A549 (cell line): ENCODE data around the gene TTN. TPM values are rescaled to one million over a fixed set of nuclear protein-coding genes. Genes with fewer than 3 reads are reported as not detected.

Experiments
- ATAC-seq, 2 experiments: fragments of 200-7000 bp in 1 of 2; fragments of >200 bp in 1 of 2; cut with Nextera tagmentation in 1 of 2; cut with Tn5 transposase in 1 of 2; 3 replicates each; pipeline versions ENCODE4 v1.8.0 to v1.9.1; 2018 to 2020; ENCODE audit warnings: mild to moderate bottlenecking in 1 of 2, moderate library complexity in 1 of 2
- CTCF ChIA-PET: fragments of 300-600 bp; sonication (Branson Sonifier 250); formaldehyde crosslinking; extraction: SDS; loops from one replicate; lab custom pipeline; 2021; ENCODE audit warnings: antibody characterized with exemption, inconsistent platforms; lab: Yijun Ruan, JAX
- POLR2A ChIA-PET: fragments of 350-600 bp; formaldehyde crosslinking; extraction: SDS; loops from one replicate; lab custom pipeline; 2021; ENCODE audit warnings: antibody characterized with exemption, inconsistent platforms; lab: Yijun Ruan, JAX
- DNase-seq, 2 experiments: peaks; one replicate each; pipeline versions ENCODE4 v3.0.0 to v3.0.0-alpha.2; 2011 to 2016; ENCODE audit warnings: low read depth in 1 of 2, low spot score in 1 of 2
- FAIRE-seq: peaks from 2 replicates; lab custom pipeline; 2011; peaks lifted over from hg19 to GRCh38; lab: Jason Lieb, UNC
- H3K27ac ChIP-seq, 2 experiments: fragments of >200 bp; sonication (Bioruptor Twin); formaldehyde crosslinking; 3 replicates each; pipeline ENCODE4 v1.5.1; 2016 to 2017
- H3K4me1 ChIP-seq: fragments of >200 bp; sonication (Bioruptor Twin); formaldehyde crosslinking; 3 replicates; pipeline ENCODE4 v1.6.1; 2016
- H3K4me2 ChIP-seq: fragments of >200 bp; sonication (Bioruptor Twin); formaldehyde crosslinking; 3 replicates; pipeline ENCODE4 v1.6.1; 2016
- H3K4me3 ChIP-seq: fragments of >200 bp; sonication (Bioruptor Twin); formaldehyde crosslinking; 3 replicates; pipeline ENCODE4 v1.5.1; 2016
- H3K9me3 ChIP-seq: fragments of >200 bp; sonication (Bioruptor Twin); formaldehyde crosslinking; 3 replicates; pipeline ENCODE4 v1.6.1; 2016
- CBX2 ChIP-seq: fragments of 200-600 bp; sonication (generic); IDR thresholded peaks from 2 replicates; pipeline ENCODE4 v1.6.1; 2016; ENCODE audit warnings: low read depth, mild to moderate bottlenecking, borderline replicate concordance
- CHD4 ChIP-seq: fragments of 200-600 bp; sonication (generic); IDR thresholded peaks from 2 replicates; pipeline ENCODE4 v1.6.1; 2016; ENCODE audit warnings: antibody characterized with exemption, mild to moderate bottlenecking, borderline replicate concordance
- EHMT2 ChIP-seq: fragments of 200-600 bp; sonication (generic); IDR thresholded peaks from 2 replicates; pipeline ENCODE4 v1.6.1; 2016; ENCODE audit warnings: antibody characterized with exemption, low read depth, mild to moderate bottlenecking, moderate library complexity
- FOSB ChIP-seq: fragments of 250-450 bp; sonication (Bioruptor Pico); IDR thresholded peaks from 2 replicates; pipeline ENCODE4 v1.5.0; 2020; ENCODE audit warnings: mild to moderate bottlenecking, moderate library complexity
- HDAC2 ChIP-seq: fragments of 200-600 bp; sonication (generic); IDR thresholded peaks from 2 replicates; pipeline ENCODE4 v1.6.1; 2016
- HOXB13 ChIP-seq: fragments of 250-450 bp; sonication (Bioruptor Pico); IDR thresholded peaks from 2 replicates; pipeline ENCODE4 v1.5.0; 2020; ENCODE audit warnings: low read depth, mild to moderate bottlenecking, moderate library complexity
- HOXB5 ChIP-seq: fragments of 250-450 bp; sonication (Bioruptor Pico); IDR thresholded peaks from 2 replicates; pipeline ENCODE4 v1.5.0; 2020; ENCODE audit warnings: mild to moderate bottlenecking, moderate library complexity
- NR3C1 ChIP-seq: fragments of >200 bp; sonication (Bioruptor Twin); formaldehyde crosslinking; IDR thresholded peaks from 3 replicates; pipeline ENCODE4 v1.6.1; 2017
- POLR2A ChIP-seq: IDR thresholded peaks from 2 replicates; pipeline ENCODE4 v1.6.1; 2012; ENCODE audit warnings: mild to moderate bottlenecking, low read length
- RCOR1 ChIP-seq: fragments of 150-350 bp; IDR thresholded peaks from 2 replicates; pipeline ENCODE4 v1.6.1; 2014; ENCODE audit warnings: antibody characterized with exemption, low read length, low read depth
- RNF2 ChIP-seq: fragments of 200-600 bp; sonication (generic); IDR thresholded peaks from 2 replicates; pipeline ENCODE4 v1.6.1; 2016; ENCODE audit warnings: low read depth, mild to moderate bottlenecking, antibody characterized with exemption, moderate library complexity, borderline replicate concordance
- TFCP2L1 ChIP-seq: fragments of 250-450 bp; sonication (Bioruptor Pico); IDR thresholded peaks from 2 replicates; pipeline ENCODE4 v1.5.0; 2021; ENCODE audit warnings: mild to moderate bottlenecking
- ZNF302 ChIP-seq: fragments of 250-450 bp; sonication (Bioruptor Pico); IDR thresholded peaks from 2 replicates; pipeline ENCODE4 v1.9.0; 2021; ENCODE audit warnings: inconsistent platforms, mild to moderate bottlenecking, moderate library complexity
- ZSCAN20 ChIP-seq: fragments of 250-450 bp; sonication (Bioruptor Pico); IDR thresholded peaks from 2 replicates; pipeline ENCODE4 v1.8.0; 2022; ENCODE audit warnings: mild to moderate bottlenecking, moderate library complexity
- WGBS: methylation state at CpG from one replicate; pipeline ENCODE4 v1.1.6; 2017; ENCODE audit errors: missing lambda C conversion rate; 5-methylcytosine and 5-hydroxymethylcytosine counted together
- polyA plus RNA-seq, 4 experiments: library from polyadenylated mRNA; depleted of rRNA in 3 of 4; stranded (reverse); fragments of >200 nt; fragmentation: RNase III in 1 of 4; extraction: RNeasy Plus Mini Kit Qiagen cat#74134 plus additional on column Dnase treatment in 1 of 4; gene quantifications; 2 replicates in 3 of 4; 3 replicates in 1 of 4; pipeline ENCODE4 v1.2.3, GENCODE V29; 2011 to 2017
- TF ChIP-seq, protein P1 (sequence below): IDR thresholded peaks from 2 replicates; pipeline ENCODE4 v1.6.1; 2012; ENCODE audit warnings: low read depth, borderline replicate concordance
- TF ChIP-seq, protein P2 (sequence below): IDR thresholded peaks from 2 replicates; pipeline ENCODE4 v1.6.1; 2012
- TF ChIP-seq, protein P3 (sequence below): IDR thresholded peaks from 2 replicates; pipeline ENCODE4 v1.6.1; 2012
- TF ChIP-seq, protein P4 (sequence below): fragments of >200 bp; sonication (Bioruptor Twin); formaldehyde crosslinking; IDR thresholded peaks from 2 replicates; pipeline ENCODE4 v1.6.1; 2016
- TF ChIP-seq, protein P5 (sequence below): fragments of >200 bp; sonication (Bioruptor Twin); formaldehyde crosslinking; IDR thresholded peaks from 3 replicates; pipeline ENCODE4 v1.5.1; 2016
- TF ChIP-seq, protein P6 (sequence below): fragments of 200-600 bp; sonication (generic); IDR thresholded peaks from 2 replicates; pipeline ENCODE4 v1.6.1; 2016; ENCODE audit warnings: antibody characterized with exemption, mild to moderate bottlenecking, moderate library complexity

TTN gene
- polyA plus RNA-seq, 2 of the 4 experiments (the other 2 are of a cell fraction): under 0.01 TPM; not detected in 1

DNA sequence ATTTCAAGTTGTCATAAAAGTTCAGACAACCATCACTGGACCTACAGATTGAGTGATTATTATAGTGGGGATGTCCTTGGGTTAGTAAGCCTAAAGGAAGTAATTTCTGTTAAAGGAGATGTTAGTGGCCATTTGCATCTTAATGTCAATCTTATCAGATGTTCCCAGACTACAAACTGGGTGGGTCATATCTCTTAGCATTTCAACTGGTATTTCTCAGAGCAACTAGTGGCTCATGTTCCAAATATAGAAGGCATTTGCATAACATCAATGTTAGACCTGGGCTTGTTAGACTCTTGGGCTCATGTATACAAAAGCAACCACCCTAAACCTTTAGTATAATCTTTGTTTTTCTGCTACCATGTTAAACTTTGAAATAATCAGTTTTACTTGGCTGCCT lies 309.1 kb downstream of the TTN start:
- FAIRE-seq (no peak), ATAC-seq (no peak), DNase-seq (no peak)
- Histone ChIP-seq H3K27ac (no peak overlapping the region), H3K4me2 (no peak overlapping the region), H3K4me3 (no peak overlapping the region), H3K9me3 (no peaks in the 10 kb centered on the region), H3K4me1 (no peaks in the 10 kb centered on the region)
- TF ChIP-seq CHD4: no peak
- no peak for TF ChIP-seq RCOR1
- no peak for TF ChIP-seq NR3C1
- no peak for TF ChIP-seq TFCP2L1 (CRISPR knock-in tag)
- TF ChIP-seq POLR2A: no peak
- no peak for TF ChIP-seq HOXB5 (CRISPR knock-in tag)
- TF ChIP-seq, protein P1, sequence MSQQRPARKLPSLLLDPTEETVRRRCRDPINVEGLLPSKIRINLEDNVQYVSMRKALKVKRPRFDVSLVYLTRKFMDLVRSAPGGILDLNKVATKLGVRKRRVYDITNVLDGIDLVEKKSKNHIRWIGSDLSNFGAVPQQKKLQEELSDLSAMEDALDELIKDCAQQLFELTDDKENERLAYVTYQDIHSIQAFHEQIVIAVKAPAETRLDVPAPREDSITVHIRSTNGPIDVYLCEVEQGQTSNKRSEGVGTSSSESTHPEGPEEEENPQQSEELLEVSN: no peak
- TF ChIP-seq HDAC2: no peak
- TF ChIP-seq, protein P2, sequence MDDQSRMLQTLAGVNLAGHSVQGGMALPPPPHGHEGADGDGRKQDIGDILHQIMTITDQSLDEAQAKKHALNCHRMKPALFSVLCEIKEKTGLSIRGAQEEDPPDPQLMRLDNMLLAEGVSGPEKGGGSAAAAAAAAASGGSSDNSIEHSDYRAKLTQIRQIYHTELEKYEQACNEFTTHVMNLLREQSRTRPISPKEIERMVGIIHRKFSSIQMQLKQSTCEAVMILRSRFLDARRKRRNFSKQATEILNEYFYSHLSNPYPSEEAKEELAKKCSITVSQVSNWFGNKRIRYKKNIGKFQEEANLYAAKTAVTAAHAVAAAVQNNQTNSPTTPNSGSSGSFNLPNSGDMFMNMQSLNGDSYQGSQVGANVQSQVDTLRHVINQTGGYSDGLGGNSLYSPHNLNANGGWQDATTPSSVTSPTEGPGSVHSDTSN: no peak
- TF ChIP-seq HOXB13: no peak
- TF ChIP-seq RNF2: no peak
- TF ChIP-seq, protein P3, sequence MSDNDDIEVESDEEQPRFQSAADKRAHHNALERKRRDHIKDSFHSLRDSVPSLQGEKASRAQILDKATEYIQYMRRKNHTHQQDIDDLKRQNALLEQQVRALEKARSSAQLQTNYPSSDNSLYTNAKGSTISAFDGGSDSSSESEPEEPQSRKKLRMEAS: no peak
- TF ChIP-seq, protein P4, sequence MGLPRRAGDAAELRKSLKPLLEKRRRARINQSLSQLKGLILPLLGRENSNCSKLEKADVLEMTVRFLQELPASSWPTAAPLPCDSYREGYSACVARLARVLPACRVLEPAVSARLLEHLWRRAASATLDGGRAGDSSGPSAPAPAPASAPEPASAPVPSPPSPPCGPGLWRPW: no peak
- TF ChIP-seq EHMT2: no peak
- TF ChIP-seq CBX2: no peak
- ChIA-PET POLR2A (no interaction called here), CTCF (no interaction called here)

DNA sequence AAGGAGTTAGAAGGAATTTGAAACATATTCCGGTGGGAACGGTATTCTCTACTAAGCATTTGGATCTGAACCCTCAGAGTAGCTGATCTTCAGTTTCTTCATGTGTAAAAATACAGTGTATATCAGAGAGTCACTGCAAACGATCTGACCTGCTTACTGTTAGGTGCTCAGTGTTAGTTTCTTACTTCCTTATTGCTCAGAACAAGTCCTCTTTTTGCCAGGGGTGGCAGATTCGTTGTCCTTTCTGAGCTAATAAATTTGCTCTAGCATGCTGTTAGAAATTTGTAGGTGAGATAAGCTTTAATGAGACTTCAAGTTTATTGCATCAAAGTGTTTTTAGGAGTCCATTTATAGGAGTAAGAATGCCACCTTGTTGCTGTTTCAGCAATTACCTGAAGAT lies 311.2 kb downstream of the TTN start:
- POLR2A ChIA-PET: no interaction called here

DNA sequence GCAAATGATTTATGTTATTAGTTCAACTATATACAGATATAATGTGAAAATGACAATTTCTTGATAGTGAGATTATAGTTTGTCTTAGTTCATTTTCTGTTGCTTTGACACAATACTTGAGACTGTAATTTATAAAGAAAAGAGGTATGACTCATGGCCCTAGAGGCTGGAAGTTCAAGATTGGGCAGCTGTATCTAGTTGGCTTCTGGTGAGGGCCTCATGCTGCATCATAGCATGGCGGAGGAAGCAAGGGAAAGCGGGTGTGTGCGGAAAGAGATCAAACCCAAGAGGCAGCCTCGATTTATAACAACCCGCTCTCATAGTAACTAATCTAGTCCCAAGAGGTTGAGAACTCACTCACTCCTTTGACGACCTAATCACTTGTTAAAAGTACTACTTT lies 315.6 kb downstream of the TTN start:
- CTCF ChIA-PET: no interaction called here

More for the DNA sequence above, 311.2 kb downstream of the TTN start:
- TF ChIP-seq CBX2 (no peak), FOSB (CRISPR knock-in tag) (no peak)
- TF ChIP-seq, protein P5, sequence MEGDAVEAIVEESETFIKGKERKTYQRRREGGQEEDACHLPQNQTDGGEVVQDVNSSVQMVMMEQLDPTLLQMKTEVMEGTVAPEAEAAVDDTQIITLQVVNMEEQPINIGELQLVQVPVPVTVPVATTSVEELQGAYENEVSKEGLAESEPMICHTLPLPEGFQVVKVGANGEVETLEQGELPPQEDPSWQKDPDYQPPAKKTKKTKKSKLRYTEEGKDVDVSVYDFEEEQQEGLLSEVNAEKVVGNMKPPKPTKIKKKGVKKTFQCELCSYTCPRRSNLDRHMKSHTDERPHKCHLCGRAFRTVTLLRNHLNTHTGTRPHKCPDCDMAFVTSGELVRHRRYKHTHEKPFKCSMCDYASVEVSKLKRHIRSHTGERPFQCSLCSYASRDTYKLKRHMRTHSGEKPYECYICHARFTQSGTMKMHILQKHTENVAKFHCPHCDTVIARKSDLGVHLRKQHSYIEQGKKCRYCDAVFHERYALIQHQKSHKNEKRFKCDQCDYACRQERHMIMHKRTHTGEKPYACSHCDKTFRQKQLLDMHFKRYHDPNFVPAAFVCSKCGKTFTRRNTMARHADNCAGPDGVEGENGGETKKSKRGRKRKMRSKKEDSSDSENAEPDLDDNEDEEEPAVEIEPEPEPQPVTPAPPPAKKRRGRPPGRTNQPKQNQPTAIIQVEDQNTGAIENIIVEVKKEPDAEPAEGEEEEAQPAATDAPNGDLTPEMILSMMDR: no peak
- WGBS: 79% methylated on average over 4 of the region's 4 CpGs
- no peak overlapping the region for H3K4me2 ChIP-seq
- CTCF ChIA-PET: no interaction called here
- no peaks in the 10 kb centered on the region for H3K9me3 ChIP-seq
- no peak for ATAC-seq
- DNase-seq: no peak
- H3K4me1 ChIP-seq: no peaks in the 10 kb centered on the region
- no peak overlapping the region for H3K27ac ChIP-seq
- no peak for FAIRE-seq
- H3K4me3 ChIP-seq: no peak overlapping the region

More for the DNA sequence above, 315.6 kb downstream of the TTN start:
- POLR2A ChIA-PET: interaction anchor here (1.3 kb wide), 1 partner anchor 41 kb away, joined by 4 read pairs; the partner anchor contains the start of genes PJVK and PRKRA
- DNase-seq: no peak
- H3K4me2 ChIP-seq: no peak overlapping the region
- FAIRE-seq: no peak
- no peaks in the 10 kb centered on the region for H3K9me3 ChIP-seq
- H3K27ac ChIP-seq: no peak overlapping the region
- WGBS: 91% methylated on average over 6 of the region's 6 CpGs
- ATAC-seq: no peak
- H3K4me1 ChIP-seq: no peaks in the 10 kb centered on the region
- TF ChIP-seq POLR2A (no peak), ZNF302 (CRISPR knock-in tag) (no peak), HOXB13 (no peak), ZSCAN20 (CRISPR knock-in tag) (no peak)
- TF ChIP-seq, protein P6, sequence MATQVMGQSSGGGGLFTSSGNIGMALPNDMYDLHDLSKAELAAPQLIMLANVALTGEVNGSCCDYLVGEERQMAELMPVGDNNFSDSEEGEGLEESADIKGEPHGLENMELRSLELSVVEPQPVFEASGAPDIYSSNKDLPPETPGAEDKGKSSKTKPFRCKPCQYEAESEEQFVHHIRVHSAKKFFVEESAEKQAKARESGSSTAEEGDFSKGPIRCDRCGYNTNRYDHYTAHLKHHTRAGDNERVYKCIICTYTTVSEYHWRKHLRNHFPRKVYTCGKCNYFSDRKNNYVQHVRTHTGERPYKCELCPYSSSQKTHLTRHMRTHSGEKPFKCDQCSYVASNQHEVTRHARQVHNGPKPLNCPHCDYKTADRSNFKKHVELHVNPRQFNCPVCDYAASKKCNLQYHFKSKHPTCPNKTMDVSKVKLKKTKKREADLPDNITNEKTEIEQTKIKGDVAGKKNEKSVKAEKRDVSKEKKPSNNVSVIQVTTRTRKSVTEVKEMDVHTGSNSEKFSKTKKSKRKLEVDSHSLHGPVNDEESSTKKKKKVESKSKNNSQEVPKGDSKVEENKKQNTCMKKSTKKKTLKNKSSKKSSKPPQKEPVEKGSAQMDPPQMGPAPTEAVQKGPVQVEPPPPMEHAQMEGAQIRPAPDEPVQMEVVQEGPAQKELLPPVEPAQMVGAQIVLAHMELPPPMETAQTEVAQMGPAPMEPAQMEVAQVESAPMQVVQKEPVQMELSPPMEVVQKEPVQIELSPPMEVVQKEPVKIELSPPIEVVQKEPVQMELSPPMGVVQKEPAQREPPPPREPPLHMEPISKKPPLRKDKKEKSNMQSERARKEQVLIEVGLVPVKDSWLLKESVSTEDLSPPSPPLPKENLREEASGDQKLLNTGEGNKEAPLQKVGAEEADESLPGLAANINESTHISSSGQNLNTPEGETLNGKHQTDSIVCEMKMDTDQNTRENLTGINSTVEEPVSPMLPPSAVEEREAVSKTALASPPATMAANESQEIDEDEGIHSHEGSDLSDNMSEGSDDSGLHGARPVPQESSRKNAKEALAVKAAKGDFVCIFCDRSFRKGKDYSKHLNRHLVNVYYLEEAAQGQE: no peak
- H3K4me3 ChIP-seq: no peak overlapping the region
